GM12875 (cell line): Measurements from ENCODE around the gene FUNDC2.
A peak's percentile ranks its signal among the peaks of the same experiment; 100 is the strongest.

Experiments
- H3K4me3 ChIP-seq: one replicate; pipeline ENCODE4 v1.5.1; 2011; ENCODE audit warnings: low read depth, low read length, control low read depth
- CTCF ChIP-seq: IDR thresholded peaks from 2 replicates; pipeline ENCODE4 v1.5.1; 2011; ENCODE audit warnings: low read depth, mild to moderate bottlenecking, control low read depth, inconsistent platforms, low read length, moderate library complexity, borderline replicate concordance; ENCODE audit not compliant: insufficient read depth

FUNDC2 gene

GRCh38 chrX:155056471-155056870 is 29.8 kb downstream of the FUNDC2 start:
- no peak overlapping the region for H3K4me3 ChIP-seq
- no peak for TF ChIP-seq CTCF

GRCh38 chrX:155056877-155057792 is 30.5 kb downstream of the FUNDC2 start:
- peak; percentile 63 for TF ChIP-seq CTCF
- H3K4me3 ChIP-seq = no peak overlapping the region

- no peak overlapping the region for H3K4me3 ChIP-seq
- TF ChIP-seq CTCF = no peak
These were observed 35.1 kb downstream of the FUNDC2 start for GRCh38 chrX:155061760-155062159.

GRCh38 chrX:155065035-155065734 is 38.5 kb downstream of the FUNDC2 start:
- no peak for TF ChIP-seq CTCF
- H3K4me3 ChIP-seq = no peak overlapping the region

- TF ChIP-seq CTCF = no peak
- H3K4me3 ChIP-seq = no peak overlapping the region
These were observed 41.5 kb downstream of the FUNDC2 start for GRCh38 chrX:155068165-155068564.

- peak overlapping the region; percentile 63 for H3K4me3 ChIP-seq
- no peak for TF ChIP-seq CTCF
These were observed 42.8 kb downstream of the FUNDC2 start for GRCh38 chrX:155069414-155069813.
